HCT116 (cell line): Measurements from ENCODE around the gene KRTAP12-1.

ENCODE experiments used
- CBX3 ChIP-seq: IDR thresholded peaks from 2 replicates; pipeline ENCODE4 v1.6.1; 2012; ENCODE audit warnings: low read depth
- ELF1 ChIP-seq: IDR thresholded peaks from 2 replicates; pipeline ENCODE4 v1.6.1; 2012; ENCODE audit warnings: low read depth, borderline replicate concordance
- EZH2 ChIP-seq: fragments of 200-600 bp; sonication (generic); IDR thresholded peaks from 2 replicates; pipeline ENCODE4 v1.6.1; 2017; ENCODE audit warnings: antibody characterized with exemption, mixed run types
- EZH2phosphoT487 ChIP-seq: fragments of 200-600 bp; IDR thresholded peaks from 2 replicates; pipeline ENCODE4 v1.6.1; 2018; ENCODE audit warnings: antibody characterized with exemption, borderline replicate concordance
- JUND ChIP-seq: IDR thresholded peaks from 2 replicates; pipeline ENCODE4 v1.6.1; 2012
- POLR2A ChIP-seq: IDR thresholded peaks from 2 replicates; pipeline ENCODE4 v1.7.0; 2011; ENCODE audit warnings: borderline replicate concordance; ENCODE audit not compliant: insufficient read depth, insufficient read length; ENCODE audit errors: extremely low read depth
- POLR2AphosphoS5 ChIP-seq: IDR thresholded peaks from 2 replicates; pipeline ENCODE4 v1.6.1; 2011; ENCODE audit warnings: mild to moderate bottlenecking, low read depth, low read length, moderate library complexity
- RAD21 ChIP-seq: IDR thresholded peaks from 2 replicates; pipeline ENCODE4 v1.6.1; 2012; ENCODE audit warnings: low read depth, mild to moderate bottlenecking
- SIN3A ChIP-seq: IDR thresholded peaks from 2 replicates; pipeline ENCODE4 v1.6.1; 2012; ENCODE audit warnings: low read depth
- SP1 ChIP-seq: IDR thresholded peaks from 2 replicates; pipeline ENCODE4 v1.6.1; 2012; ENCODE audit warnings: low read depth
- YY1 ChIP-seq: IDR thresholded peaks from 2 replicates; pipeline ENCODE4 v1.6.1; 2011; ENCODE audit warnings: low read length, low read depth, moderate library complexity, mild to moderate bottlenecking; ENCODE audit not compliant: insufficient replicate concordance; ENCODE audit errors: extremely low read depth
- TF ChIP-seq, protein P1 (sequence below), 3 experiments: fragments of 200-600 bp in 1 of 3; sonication (generic) in 1 of 3; IDR thresholded peaks in 2 of 3; conservative IDR thresholded peaks in 1 of 3; 2 replicates each; pipeline ENCODE4 v1.5.1; 2012 to 2017; ENCODE audit warnings: low read depth in 2 of 3, low read length in 2 of 3, antibody characterized with exemption in 1 of 3, borderline replicate concordance in 1 of 3, control low read depth in 1 of 3, mild to moderate bottlenecking in 1 of 3, mixed read lengths in 1 of 3, mixed run types in 1 of 3, moderate library complexity in 1 of 3; ENCODE audit not compliant: insufficient read depth in 1 of 3
- TF ChIP-seq, protein P2 (sequence below): IDR thresholded peaks from 2 replicates; pipeline ENCODE4 v1.6.1; 2012
- TF ChIP-seq, protein P3 (sequence below): IDR thresholded peaks from 2 replicates; pipeline ENCODE4 v1.6.1; 2012

DNA sequence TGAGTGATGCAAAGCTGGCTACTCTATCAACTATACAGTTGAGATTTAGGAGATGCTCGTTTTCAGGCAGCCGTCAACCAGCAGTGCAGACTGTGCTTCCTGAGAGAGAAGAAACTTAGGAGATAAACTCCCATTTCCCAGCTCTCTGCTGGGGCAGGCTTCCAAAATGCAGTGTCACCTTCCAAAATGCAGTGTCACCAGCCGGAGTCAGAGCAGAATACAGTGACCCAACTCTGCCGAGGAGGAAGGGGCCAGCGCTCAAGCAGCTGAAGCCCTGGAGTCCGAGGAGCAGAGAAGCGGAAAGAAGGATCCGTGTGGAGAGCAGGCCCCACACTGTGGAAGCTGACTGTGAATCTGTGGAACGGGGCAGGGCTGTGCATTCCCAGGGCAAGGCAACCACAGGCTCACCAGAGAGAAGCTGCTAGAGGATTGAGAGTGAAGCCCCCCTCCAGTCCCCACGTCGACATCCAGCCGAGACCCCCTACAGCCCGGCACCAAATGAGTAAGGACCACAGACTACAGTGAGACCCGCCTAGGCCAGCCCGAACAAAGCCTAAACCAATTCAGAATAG, 703 bp upstream of the KRTAP12-1 start:
- no peak for TF ChIP-seq POLR2A
- TF ChIP-seq, protein P1, sequence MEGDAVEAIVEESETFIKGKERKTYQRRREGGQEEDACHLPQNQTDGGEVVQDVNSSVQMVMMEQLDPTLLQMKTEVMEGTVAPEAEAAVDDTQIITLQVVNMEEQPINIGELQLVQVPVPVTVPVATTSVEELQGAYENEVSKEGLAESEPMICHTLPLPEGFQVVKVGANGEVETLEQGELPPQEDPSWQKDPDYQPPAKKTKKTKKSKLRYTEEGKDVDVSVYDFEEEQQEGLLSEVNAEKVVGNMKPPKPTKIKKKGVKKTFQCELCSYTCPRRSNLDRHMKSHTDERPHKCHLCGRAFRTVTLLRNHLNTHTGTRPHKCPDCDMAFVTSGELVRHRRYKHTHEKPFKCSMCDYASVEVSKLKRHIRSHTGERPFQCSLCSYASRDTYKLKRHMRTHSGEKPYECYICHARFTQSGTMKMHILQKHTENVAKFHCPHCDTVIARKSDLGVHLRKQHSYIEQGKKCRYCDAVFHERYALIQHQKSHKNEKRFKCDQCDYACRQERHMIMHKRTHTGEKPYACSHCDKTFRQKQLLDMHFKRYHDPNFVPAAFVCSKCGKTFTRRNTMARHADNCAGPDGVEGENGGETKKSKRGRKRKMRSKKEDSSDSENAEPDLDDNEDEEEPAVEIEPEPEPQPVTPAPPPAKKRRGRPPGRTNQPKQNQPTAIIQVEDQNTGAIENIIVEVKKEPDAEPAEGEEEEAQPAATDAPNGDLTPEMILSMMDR (IDR thresholded peaks at IDR 0.05 in 2 of 3, conservative IDR thresholded peaks at IDR 0.05 in 1 of 3; ENCODE audit: borderline replicate concordance in 1 of 3, insufficient read depth in 1 of 3, low read depth in 2 of 3, low read length in 2 of 3), result no peak
- no peak for TF ChIP-seq POLR2AphosphoS5
- TF ChIP-seq SIN3A, result no peak
- no peak for TF ChIP-seq EZH2
- no peak for TF ChIP-seq CBX3
- no peak for TF ChIP-seq SP1
- no peak for TF ChIP-seq ELF1
- TF ChIP-seq YY1, result no peak
- TF ChIP-seq JUND, result no peak
- no peak for TF ChIP-seq EZH2phosphoT487
- TF ChIP-seq, protein P2, sequence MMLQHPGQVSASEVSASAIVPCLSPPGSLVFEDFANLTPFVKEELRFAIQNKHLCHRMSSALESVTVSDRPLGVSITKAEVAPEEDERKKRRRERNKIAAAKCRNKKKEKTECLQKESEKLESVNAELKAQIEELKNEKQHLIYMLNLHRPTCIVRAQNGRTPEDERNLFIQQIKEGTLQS, result no peak
- TF ChIP-seq, protein P3, sequence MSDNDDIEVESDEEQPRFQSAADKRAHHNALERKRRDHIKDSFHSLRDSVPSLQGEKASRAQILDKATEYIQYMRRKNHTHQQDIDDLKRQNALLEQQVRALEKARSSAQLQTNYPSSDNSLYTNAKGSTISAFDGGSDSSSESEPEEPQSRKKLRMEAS, result no peak
- no peak for TF ChIP-seq RAD21
